HepG2 (cell line): ENCODE results near the gene AUNIP. TPM values are rescaled to one million over a fixed set of nuclear protein-coding genes. Genes with fewer than 3 reads are reported as not detected.

Source experiments
- ARNTL ChIP-seq: sonication (generic); formaldehyde crosslinking; IDR thresholded peaks from 2 replicates; pipeline ENCODE4 v1.4.0; 2020; ENCODE audit warnings: mild to moderate bottlenecking, missing genetic modification reagents
- CBX1 ChIP-seq: IDR thresholded peaks from one replicate; pipeline ENCODE4 v1.6.1; 2016; ENCODE audit warnings: antibody characterized with exemption, low read depth
- CEBPB ChIP-seq: IDR thresholded peaks from 2 replicates; pipeline ENCODE4 v1.6.1; 2011; ENCODE audit warnings: low read depth, low read length, improper control_type of control experiment, borderline replicate concordance
- ETV6 ChIP-seq: sonication (generic); formaldehyde crosslinking; conservative IDR thresholded peaks from 2 replicates; pipeline ENCODE4 v1.4.0; 2020; ENCODE audit warnings: missing genetic modification reagents
- HOXD1 ChIP-seq: sonication (generic); formaldehyde crosslinking; IDR thresholded peaks from 2 replicates; pipeline ENCODE4 v1.5.0; 2020; ENCODE audit warnings: missing genetic modification reagents
- KDM4B ChIP-seq: sonication (generic); formaldehyde crosslinking; IDR thresholded peaks from 2 replicates; pipeline ENCODE4 v1.4.0; 2020; ENCODE audit warnings: missing genetic modification reagents
- MTA1 ChIP-seq: sonication (generic); formaldehyde crosslinking; IDR thresholded peaks from 2 replicates; pipeline ENCODE4 v1.4.0; 2020; ENCODE audit warnings: missing genetic modification reagents, mild to moderate bottlenecking, borderline replicate concordance
- PHF8 ChIP-seq: sonication (generic); formaldehyde crosslinking; IDR thresholded peaks from 2 replicates; pipeline ENCODE4 v1.5.0; 2020; ENCODE audit warnings: missing genetic modification reagents
- SMARCC2 ChIP-seq: fragments of 450-650 bp; IDR thresholded peaks from 2 replicates; pipeline ENCODE4 v1.6.1; 2017; ENCODE audit warnings: antibody characterized with exemption, mild to moderate bottlenecking
- SYNCRIP ChIP-seq: fragments of 200-400 bp; formaldehyde crosslinking; IDR thresholded peaks from 2 replicates; pipeline ENCODE4 v1.6.1; 2018; ENCODE audit warnings: mild to moderate bottlenecking, low read depth, low read length; ENCODE audit not compliant: insufficient read depth
- TRIM24 ChIP-seq: sonication (generic); formaldehyde crosslinking; IDR thresholded peaks from 2 replicates; pipeline ENCODE4 v1.8.0; 2022; ENCODE audit warnings: mild to moderate bottlenecking, missing genetic modification reagents
- YY1 ChIP-seq: IDR thresholded peaks from 2 replicates; pipeline ENCODE4 v1.6.1; 2011; ENCODE audit warnings: low read length, low read depth, moderate library complexity, mild to moderate bottlenecking; ENCODE audit not compliant: insufficient read depth, insufficient replicate concordance
- ZFP90 ChIP-seq: sonication (generic); formaldehyde crosslinking; IDR thresholded peaks from 2 replicates; pipeline ENCODE4 v1.8.0; 2022; ENCODE audit warnings: missing genetic modification reagents, mild to moderate bottlenecking, inconsistent platforms, borderline replicate concordance
- ZNF282 ChIP-seq: fragments of 450-650 bp; IDR thresholded peaks from 2 replicates; pipeline ENCODE4 v1.6.1; 2018; ENCODE audit not compliant: partially characterized antibody
- ZNF567 ChIP-seq: sonication (generic); formaldehyde crosslinking; IDR thresholded peaks from 2 replicates; pipeline ENCODE4 v1.8.1; 2023; ENCODE audit warnings: mild to moderate bottlenecking, missing genetic modification reagents, borderline replicate concordance
- ZNF709 ChIP-seq: sonication (generic); formaldehyde crosslinking; IDR thresholded peaks from 2 replicates; pipeline ENCODE4 v1.5.0; 2020; ENCODE audit warnings: mild to moderate bottlenecking, missing genetic modification reagents
- ZNF850 ChIP-seq: sonication (generic); formaldehyde crosslinking; conservative IDR thresholded peaks from 2 replicates; pipeline ENCODE4 v1.9.0; 2021; ENCODE audit warnings: mild to moderate bottlenecking, missing genetic modification reagents
- ZSCAN29 ChIP-seq: sonication (generic); formaldehyde crosslinking; conservative IDR thresholded peaks from 2 replicates; pipeline ENCODE4 v1.4.0; 2020; ENCODE audit warnings: mild to moderate bottlenecking, missing genetic modification reagents
- polyA plus RNA-seq, 8 experiments: library from polyadenylated mRNA; depleted of rRNA in 3 of 8; stranded (reverse) in 7 of 8; unstranded in 1 of 8; fragments of >200 nt; fragmentation: Illumina TruSeq in 4 of 8; extraction: Trizol in 4 of 8; gene quantifications; 2 replicates each; pipeline versions ENCODE4 v1.2.1 to v1.2.3, GENCODE V29; 2011 to 2016; ENCODE audit warnings: low read depth in 4 of 8, missing spikeins in 1 of 8, mixed read lengths in 1 of 8; ENCODE audit not compliant: insufficient read depth in 1 of 8
- total RNA-seq, 5 experiments: library from RNA; depleted of rRNA; stranded (reverse); fragments of >200 nt; fragmentation: Illumina TruSeq; extraction: Trizol; gene quantifications; 2 replicates each; pipeline ENCODE4 v1.2.3, GENCODE V29; 2016; ENCODE audit warnings: low read depth in 1 of 5
- TF ChIP-seq, protein P1 (sequence below): sonication (generic); formaldehyde crosslinking; IDR thresholded peaks from 2 replicates; pipeline ENCODE4 v1.4.0; 2020; ENCODE audit warnings: mild to moderate bottlenecking, missing genetic modification reagents
- TF ChIP-seq, protein P2 (sequence below): sonication (generic); formaldehyde crosslinking; IDR thresholded peaks from 2 replicates; pipeline ENCODE4 v1.5.0; 2020; ENCODE audit warnings: missing genetic modification reagents
- TF ChIP-seq, protein P3 (sequence below): sonication (generic); formaldehyde crosslinking; IDR thresholded peaks from 2 replicates; pipeline ENCODE4 v1.4.0; 2020; ENCODE audit warnings: missing genetic modification reagents
- TF ChIP-seq, protein P4 (sequence below): sonication (generic); formaldehyde crosslinking; IDR thresholded peaks from 2 replicates; pipeline ENCODE4 v1.4.0; 2020; ENCODE audit warnings: mild to moderate bottlenecking, missing genetic modification reagents

AUNIP gene
- total and polyA plus RNA-seq, 2 of the 13 experiments (the other 11 are each of a cell fraction or from before 2014, with no cell fraction given), result 3.8 to 12.3 TPM

DNA sequence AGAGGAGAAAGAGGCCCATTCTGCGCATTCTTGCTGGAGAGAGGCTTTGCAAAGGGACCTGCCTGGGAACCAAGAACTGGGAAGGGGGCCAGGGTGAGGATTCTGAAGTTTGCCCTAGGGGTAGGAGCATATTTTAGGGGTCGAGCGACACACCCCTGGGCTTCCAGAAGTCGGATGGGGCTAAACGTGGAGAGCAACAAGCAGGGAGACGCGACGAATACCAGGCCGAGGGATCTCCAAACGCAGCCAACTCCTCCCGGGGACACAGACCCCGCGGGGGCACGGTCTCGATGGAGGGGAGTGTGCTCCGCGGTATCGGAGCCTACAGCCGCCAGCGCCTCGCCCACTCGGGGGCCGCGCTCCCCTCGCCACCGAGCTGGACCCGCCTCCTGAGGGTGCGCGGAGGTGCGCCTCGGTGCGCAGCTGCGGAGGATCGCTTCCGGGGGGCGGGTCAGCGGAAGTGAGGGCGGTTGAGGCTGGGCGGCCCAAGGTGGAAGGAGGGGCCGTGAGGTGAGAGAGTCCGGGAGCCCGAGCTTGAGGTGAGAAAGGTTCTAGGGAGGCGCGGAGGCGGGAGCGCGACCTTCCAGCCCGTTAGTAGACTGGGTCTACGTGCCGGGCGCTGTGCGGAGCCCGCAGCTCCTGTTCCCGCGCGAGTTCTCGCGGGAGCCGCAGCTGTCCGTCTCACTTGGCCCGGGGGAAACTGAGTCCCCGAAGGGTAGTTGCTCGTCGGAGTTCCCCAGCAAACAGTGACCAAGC, 39.6 kb downstream of the AUNIP start, which contains the start of gene MTFR1L (continued):
- TF ChIP-seq HOXD1 (CRISPR knock-in tag), result no peak
- TF ChIP-seq ZNF709 (CRISPR knock-in tag), result peak; percentile 60
- no peak for TF ChIP-seq ZNF567 (CRISPR knock-in tag)
- no peak for TF ChIP-seq KDM4B
- peak; percentile 77 for TF ChIP-seq PHF8
- no peak for TF ChIP-seq SMARCC2
- TF ChIP-seq, protein P1, sequence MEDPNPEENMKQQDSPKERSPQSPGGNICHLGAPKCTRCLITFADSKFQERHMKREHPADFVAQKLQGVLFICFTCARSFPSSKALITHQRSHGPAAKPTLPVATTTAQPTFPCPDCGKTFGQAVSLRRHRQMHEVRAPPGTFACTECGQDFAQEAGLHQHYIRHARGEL, result no peak
- TF ChIP-seq, protein P2, sequence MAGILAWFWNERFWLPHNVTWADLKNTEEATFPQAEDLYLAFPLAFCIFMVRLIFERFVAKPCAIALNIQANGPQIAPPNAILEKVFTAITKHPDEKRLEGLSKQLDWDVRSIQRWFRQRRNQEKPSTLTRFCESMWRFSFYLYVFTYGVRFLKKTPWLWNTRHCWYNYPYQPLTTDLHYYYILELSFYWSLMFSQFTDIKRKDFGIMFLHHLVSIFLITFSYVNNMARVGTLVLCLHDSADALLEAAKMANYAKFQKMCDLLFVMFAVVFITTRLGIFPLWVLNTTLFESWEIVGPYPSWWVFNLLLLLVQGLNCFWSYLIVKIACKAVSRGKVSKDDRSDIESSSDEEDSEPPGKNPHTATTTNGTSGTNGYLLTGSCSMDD (CRISPR knock-in tag), result no peak
- no peak; the same call in 1 of the 2 replicates for TF ChIP-seq ARNTL (CRISPR knock-in tag)
- TF ChIP-seq ZNF850 (CRISPR knock-in tag), result peak; percentile 49; the same call in 1 of the 2 replicates
- TF ChIP-seq CEBPB, result no peak
- TF ChIP-seq MTA1 (CRISPR knock-in tag), result peak; percentile 15; the same call in 1 of the 2 replicates
- no peak for TF ChIP-seq TRIM24 (CRISPR knock-in tag)
- TF ChIP-seq ZFP90 (CRISPR knock-in tag), result no peak; the same call in 1 of the 2 replicates
- TF ChIP-seq, protein P3, sequence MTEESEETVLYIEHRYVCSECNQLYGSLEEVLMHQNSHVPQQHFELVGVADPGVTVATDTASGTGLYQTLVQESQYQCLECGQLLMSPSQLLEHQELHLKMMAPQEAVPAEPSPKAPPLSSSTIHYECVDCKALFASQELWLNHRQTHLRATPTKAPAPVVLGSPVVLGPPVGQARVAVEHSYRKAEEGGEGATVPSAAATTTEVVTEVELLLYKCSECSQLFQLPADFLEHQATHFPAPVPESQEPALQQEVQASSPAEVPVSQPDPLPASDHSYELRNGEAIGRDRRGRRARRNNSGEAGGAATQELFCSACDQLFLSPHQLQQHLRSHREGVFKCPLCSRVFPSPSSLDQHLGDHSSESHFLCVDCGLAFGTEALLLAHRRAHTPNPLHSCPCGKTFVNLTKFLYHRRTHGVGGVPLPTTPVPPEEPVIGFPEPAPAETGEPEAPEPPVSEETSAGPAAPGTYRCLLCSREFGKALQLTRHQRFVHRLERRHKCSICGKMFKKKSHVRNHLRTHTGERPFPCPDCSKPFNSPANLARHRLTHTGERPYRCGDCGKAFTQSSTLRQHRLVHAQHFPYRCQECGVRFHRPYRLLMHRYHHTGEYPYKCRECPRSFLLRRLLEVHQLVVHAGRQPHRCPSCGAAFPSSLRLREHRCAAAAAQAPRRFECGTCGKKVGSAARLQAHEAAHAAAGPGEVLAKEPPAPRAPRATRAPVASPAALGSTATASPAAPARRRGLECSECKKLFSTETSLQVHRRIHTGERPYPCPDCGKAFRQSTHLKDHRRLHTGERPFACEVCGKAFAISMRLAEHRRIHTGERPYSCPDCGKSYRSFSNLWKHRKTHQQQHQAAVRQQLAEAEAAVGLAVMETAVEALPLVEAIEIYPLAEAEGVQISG (CRISPR knock-in tag), result peak; percentile 83
- TF ChIP-seq ZSCAN29, result no peak; the same call in none of the 2 replicates
- no peak for TF ChIP-seq SYNCRIP
- TF ChIP-seq, protein P4, sequence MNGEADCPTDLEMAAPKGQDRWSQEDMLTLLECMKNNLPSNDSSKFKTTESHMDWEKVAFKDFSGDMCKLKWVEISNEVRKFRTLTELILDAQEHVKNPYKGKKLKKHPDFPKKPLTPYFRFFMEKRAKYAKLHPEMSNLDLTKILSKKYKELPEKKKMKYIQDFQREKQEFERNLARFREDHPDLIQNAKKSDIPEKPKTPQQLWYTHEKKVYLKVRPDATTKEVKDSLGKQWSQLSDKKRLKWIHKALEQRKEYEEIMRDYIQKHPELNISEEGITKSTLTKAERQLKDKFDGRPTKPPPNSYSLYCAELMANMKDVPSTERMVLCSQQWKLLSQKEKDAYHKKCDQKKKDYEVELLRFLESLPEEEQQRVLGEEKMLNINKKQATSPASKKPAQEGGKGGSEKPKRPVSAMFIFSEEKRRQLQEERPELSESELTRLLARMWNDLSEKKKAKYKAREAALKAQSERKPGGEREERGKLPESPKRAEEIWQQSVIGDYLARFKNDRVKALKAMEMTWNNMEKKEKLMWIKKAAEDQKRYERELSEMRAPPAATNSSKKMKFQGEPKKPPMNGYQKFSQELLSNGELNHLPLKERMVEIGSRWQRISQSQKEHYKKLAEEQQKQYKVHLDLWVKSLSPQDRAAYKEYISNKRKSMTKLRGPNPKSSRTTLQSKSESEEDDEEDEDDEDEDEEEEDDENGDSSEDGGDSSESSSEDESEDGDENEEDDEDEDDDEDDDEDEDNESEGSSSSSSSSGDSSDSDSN (CRISPR knock-in tag), result peak; percentile 42; the same call in 1 of the 2 replicates
- peak; percentile 22; the same call in 1 of the 2 replicates for TF ChIP-seq ETV6 (CRISPR knock-in tag)
- peak; percentile 68 for TF ChIP-seq YY1
- no peak for TF ChIP-seq ZNF282
- peak; percentile 56 for TF ChIP-seq CBX1
